GM21737 (cell line): Measurements from ENCODE around the gene SLC8A2.
A peak's percentile ranks its signal among the peaks of the same experiment; 100 is the strongest.

Experiments used
- ATAC-seq: cut with Tn5 transposase; IDR thresholded peaks from one replicate; pipeline ENCODE4 v1.9.1; 2021; ENCODE audit warnings: mild to moderate bottlenecking, moderate library complexity; ENCODE audit not compliant: unreplicated experiment

SLC8A2 gene

GRCh38 chr19:47461876-47462275, 9.8 kb downstream of the SLC8A2 start:
- no peak for ATAC-seq

GRCh38 chr19:47459477-47459876, 12.2 kb downstream of the SLC8A2 start:
- ATAC-seq = no peak

- ATAC-seq = no peak
Measured at GRCh38 chr19:47458672-47459071, 13.0 kb downstream of the SLC8A2 start.

- no peak for ATAC-seq
Measured at GRCh38 chr19:47456721-47457474, 14.8 kb downstream of the SLC8A2 start.

- no peak for ATAC-seq
Measured at GRCh38 chr19:47450478-47450877, 21.2 kb downstream of the SLC8A2 start.

- ATAC-seq = no peak
Measured at GRCh38 chr19:47448360-47448727, 23.3 kb downstream of the SLC8A2 start.

GRCh38 chr19:47447470-47448359, 24.0 kb downstream of the SLC8A2 start:
- no peak for ATAC-seq

GRCh38 chr19:47446534-47447469, 24.9 kb downstream of the SLC8A2 start:
- ATAC-seq = no peak

GRCh38 chr19:47445937-47446402, 25.7 kb downstream of the SLC8A2 start:
- ATAC-seq = no peak

- no peak for ATAC-seq
Measured at GRCh38 chr19:47445527-47445926, 26.2 kb downstream of the SLC8A2 start.

- no peak for ATAC-seq
Measured at GRCh38 chr19:47444388-47444821, 27.3 kb downstream of the SLC8A2 start.

GRCh38 chr19:47443331-47443730, 28.4 kb downstream of the SLC8A2 start:
- no peak for ATAC-seq

- no peak for ATAC-seq
Measured at GRCh38 chr19:47438793-47439220, 32.9 kb downstream of the SLC8A2 start.

- ATAC-seq = no peak
Measured at GRCh38 chr19:47437500-47437899, 34.2 kb downstream of the SLC8A2 start.

- peak; percentile 62 for ATAC-seq
Measured at GRCh38 chr19:47436712-47437401, 34.8 kb downstream of the SLC8A2 start.

GRCh38 chr19:47435883-47436417, 35.7 kb downstream of the SLC8A2 start:
- ATAC-seq = no peak

GRCh38 chr19:47435196-47435595, 36.5 kb downstream of the SLC8A2 start:
- no peak for ATAC-seq

- ATAC-seq = no peak
Measured at GRCh38 chr19:47434088-47434487, 37.6 kb downstream of the SLC8A2 start.

GRCh38 chr19:47433121-47433520, 38.6 kb downstream of the SLC8A2 start:
- ATAC-seq = no peak

- no peak for ATAC-seq
Measured at GRCh38 chr19:47432499-47432898, 39.2 kb downstream of the SLC8A2 start.
